Trophoblast cell (in vitro differentiated cells and primary cell): ENCODE measurements around the gene NELFE.
"Not testable (repeated sequence)": the region's sequence is repeated elsewhere in the genome, so short reads cannot be mapped to it uniquely, and the experiment has no call there.

ENCODE experiments used
- DNase-seq, 2 donors: peaks; one replicate each; pipeline ENCODE4 v3.0.0-alpha.2; 2016
- H2AFZ ChIP-seq: 2 replicates; pipeline ENCODE4 v1.6.1; 2013; ENCODE audit warnings: low read length, moderate library complexity, mild to moderate bottlenecking; ENCODE audit not compliant: insufficient read depth, poor library complexity
- H2AK5ac ChIP-seq: 2 replicates; pipeline ENCODE4 v1.6.1; 2013; ENCODE audit warnings: mild to moderate bottlenecking, low read length
- H2BK120ac ChIP-seq: 2 replicates; pipeline ENCODE4 v1.6.1; 2013; ENCODE audit warnings: low read length, mild to moderate bottlenecking, moderate library complexity; ENCODE audit not compliant: insufficient read depth, poor library complexity
- H2BK12ac ChIP-seq: 2 replicates; pipeline ENCODE4 v1.6.1; 2013; ENCODE audit warnings: mild to moderate bottlenecking, low read length, moderate library complexity
- H2BK5ac ChIP-seq: 2 replicates; pipeline ENCODE4 v1.6.1; 2013; ENCODE audit warnings: low read length, low read depth, moderate library complexity, mild to moderate bottlenecking; ENCODE audit not compliant: poor library complexity
- H3K14ac ChIP-seq: 2 replicates; pipeline ENCODE4 v1.6.1; 2013; ENCODE audit warnings: mild to moderate bottlenecking, low read length
- H3K18ac ChIP-seq: 2 replicates; pipeline ENCODE4 v1.6.1; 2013; ENCODE audit warnings: mild to moderate bottlenecking, low read length
- H3K23ac ChIP-seq: 2 replicates; pipeline ENCODE4 v1.6.1; 2013; ENCODE audit warnings: low read length
- H3K27ac ChIP-seq: 2 replicates; pipeline ENCODE4 v1.5.1; 2013; ENCODE audit warnings: low read depth, mild to moderate bottlenecking, inconsistent platforms, low read length, moderate library complexity
- H3K27me3 ChIP-seq: 2 replicates; pipeline ENCODE4 v1.6.1; 2013; ENCODE audit warnings: inconsistent platforms, mild to moderate bottlenecking, low read length, moderate library complexity; ENCODE audit not compliant: insufficient read depth
- H3K36me3 ChIP-seq, 2 experiments: 1 replicate in 1 of 2; 2 replicates in 1 of 2; pipeline ENCODE4 v1.6.1; 2013; ENCODE audit warnings: low read length in 2 of 2, mild to moderate bottlenecking in 2 of 2, moderate library complexity in 1 of 2; ENCODE audit not compliant: insufficient read depth in 2 of 2, control insufficient read depth in 1 of 2
- H3K4ac ChIP-seq: 2 replicates; pipeline ENCODE4 v1.6.1; 2013; ENCODE audit warnings: low read depth, mild to moderate bottlenecking, low read length, moderate library complexity
- H3K4me1 ChIP-seq, 2 experiments: 1 replicate in 1 of 2; 2 replicates in 1 of 2; pipeline ENCODE4 v1.6.1; 2013; ENCODE audit warnings: low read length in 2 of 2, mild to moderate bottlenecking in 2 of 2, moderate library complexity in 1 of 2; ENCODE audit not compliant: insufficient read depth in 2 of 2, control insufficient read depth in 1 of 2
- H3K4me2 ChIP-seq: 2 replicates; pipeline ENCODE4 v1.6.1; 2013; ENCODE audit warnings: inconsistent platforms, mild to moderate bottlenecking, low read length, moderate library complexity
- H3K4me3 ChIP-seq: 2 replicates; pipeline ENCODE4 v1.5.1; 2013; ENCODE audit warnings: mild to moderate bottlenecking, low read depth, low read length, inconsistent platforms
- H3K79me1 ChIP-seq: one replicate; pipeline ENCODE4 v1.6.1; 2013; ENCODE audit warnings: low read length
- H3K79me2 ChIP-seq: 2 replicates; pipeline ENCODE4 v1.6.1; 2013; ENCODE audit warnings: low read length, mild to moderate bottlenecking; ENCODE audit not compliant: control insufficient read depth, insufficient read depth, poor library complexity
- H3K9ac ChIP-seq: 2 replicates; pipeline ENCODE4 v1.6.1; 2013; ENCODE audit warnings: mild to moderate bottlenecking, low read length
- H3K9me3 ChIP-seq: 2 replicates; pipeline ENCODE4 v1.6.1; 2013; ENCODE audit warnings: low read depth, mild to moderate bottlenecking, control low read depth, inconsistent platforms, low read length; ENCODE audit not compliant: insufficient read depth
- H4K12ac ChIP-seq: 2 replicates; pipeline ENCODE4 v1.6.1; 2013; ENCODE audit warnings: low read depth, mild to moderate bottlenecking, low read length, moderate library complexity
- H4K8ac ChIP-seq: 2 replicates; pipeline ENCODE4 v1.6.1; 2013; ENCODE audit warnings: low read depth, mild to moderate bottlenecking, low read length, moderate library complexity
- H4K91ac ChIP-seq: one replicate; pipeline ENCODE4 v1.6.1; 2013; ENCODE audit warnings: low read depth, mild to moderate bottlenecking, low read length, moderate library complexity
- WGBS: extraction: QIAGEN DNeasy Blood & Tissue Kit; methylation state at CpG from one replicate; pipeline ENCODE4 v1.1.7; 2013; ENCODE audit warnings: missing lambda C conversion rate; ENCODE audit not compliant: insufficient read length, insufficient coverage; ENCODE audit errors: extremely low coverage; 5-methylcytosine and 5-hydroxymethylcytosine counted together

The NELFE gene

DNA sequence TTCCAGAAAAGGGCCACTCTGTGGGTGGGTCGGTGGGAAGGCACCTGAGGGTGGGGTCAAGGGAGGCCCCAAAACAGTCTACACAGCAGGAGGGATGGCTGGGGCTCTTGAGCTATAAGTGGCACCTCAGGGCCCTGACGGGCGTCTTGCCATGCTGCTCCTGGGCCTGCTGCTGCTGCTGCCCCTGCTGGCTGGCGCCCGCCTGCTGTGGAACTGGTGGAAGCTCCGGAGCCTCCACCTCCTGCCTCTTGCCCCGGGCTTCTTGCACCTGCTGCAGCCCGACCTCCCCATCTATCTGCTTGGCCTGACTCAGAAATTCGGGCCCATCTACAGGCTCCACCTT is 46.7 kb upstream of the NELFE start:
- not testable (repeated sequence) for DNase-seq, H3K9me3 ChIP-seq, H2AK5ac ChIP-seq, H3K27ac ChIP-seq, H4K8ac ChIP-seq, H3K36me3 ChIP-seq, H3K4me1 ChIP-seq, H2BK120ac ChIP-seq, H4K12ac ChIP-seq, H3K23ac ChIP-seq, H3K9ac ChIP-seq, H2BK12ac ChIP-seq, H3K79me1 ChIP-seq, H3K18ac ChIP-seq, H3K4ac ChIP-seq, H2BK5ac ChIP-seq, H3K14ac ChIP-seq, H2AFZ ChIP-seq, H3K4me3 ChIP-seq, H3K79me2 ChIP-seq, H3K4me2 ChIP-seq, H4K91ac ChIP-seq, H3K27me3 ChIP-seq
- no CpG with 5 or more reads among the region's 9 CpGs for WGBS

DNA sequence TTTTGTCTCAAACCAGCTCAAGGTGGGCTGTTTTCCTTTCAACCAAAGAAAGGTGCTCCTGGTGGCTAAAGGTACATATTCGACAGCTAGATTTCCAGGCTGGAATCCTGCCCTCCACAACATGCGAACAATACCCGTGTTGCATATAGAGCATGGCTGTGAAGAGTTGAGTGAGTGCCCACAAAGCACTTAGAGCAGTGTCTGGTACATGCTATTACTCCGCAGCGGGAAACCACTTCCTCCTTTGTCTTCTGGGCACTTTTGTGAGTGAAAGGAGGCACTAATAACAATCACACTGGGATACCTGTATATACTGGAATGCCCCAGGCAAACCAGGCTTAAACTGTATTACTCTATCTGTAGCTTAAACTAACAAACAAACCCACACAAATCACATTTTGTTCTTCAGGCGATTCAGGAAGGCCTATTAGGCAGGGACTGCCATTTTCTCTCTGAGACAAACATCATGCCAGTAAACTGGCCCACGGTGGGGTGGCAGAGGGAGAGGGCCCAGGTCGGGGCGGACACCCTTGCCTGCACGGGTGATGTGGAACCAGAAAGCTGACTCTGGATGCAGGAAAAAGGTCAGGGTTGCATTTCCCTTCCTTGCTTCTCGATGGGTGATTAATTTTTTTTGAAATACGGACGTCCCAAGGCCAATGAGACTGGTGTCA is 46.2 kb upstream of the NELFE start:
- H3K9ac ChIP-seq, H3K36me3 ChIP-seq, H3K4me1 ChIP-seq, DNase-seq, H3K14ac ChIP-seq, H3K79me2 ChIP-seq, H4K91ac ChIP-seq, H2AK5ac ChIP-seq, H3K27me3 ChIP-seq, H3K4ac ChIP-seq, H2BK120ac ChIP-seq, H3K79me1 ChIP-seq, H4K8ac ChIP-seq, H3K9me3 ChIP-seq, H3K27ac ChIP-seq, H2BK12ac ChIP-seq, H3K23ac ChIP-seq, H2BK5ac ChIP-seq, H3K4me3 ChIP-seq, H3K18ac ChIP-seq, H4K12ac ChIP-seq, H2AFZ ChIP-seq, H3K4me2 ChIP-seq: not testable (repeated sequence)
- no CpG with 5 or more reads among the region's 13 CpGs for WGBS

- H3K23ac ChIP-seq, H3K79me1 ChIP-seq, DNase-seq, H3K36me3 ChIP-seq, H3K27me3 ChIP-seq, H3K4ac ChIP-seq, H3K27ac ChIP-seq, H3K4me3 ChIP-seq, H2BK5ac ChIP-seq, H3K9ac ChIP-seq, H2AFZ ChIP-seq, H3K4me1 ChIP-seq, H3K18ac ChIP-seq, H3K79me2 ChIP-seq, H4K12ac ChIP-seq, H3K14ac ChIP-seq, H2AK5ac ChIP-seq, H4K91ac ChIP-seq, H2BK12ac ChIP-seq, H4K8ac ChIP-seq, H2BK120ac ChIP-seq, H3K4me2 ChIP-seq, H3K9me3 ChIP-seq: not testable (repeated sequence)
- WGBS = no CpG with 5 or more reads among the region's 4 CpGs
These were observed 45.6 kb upstream of the NELFE start for GRCh38 chr6:32004393-32004792.

- not testable (repeated sequence) for H3K14ac ChIP-seq, H3K27me3 ChIP-seq, H4K91ac ChIP-seq, H2AK5ac ChIP-seq, H2BK12ac ChIP-seq, H3K4ac ChIP-seq, H3K27ac ChIP-seq, H3K4me3 ChIP-seq, H3K36me3 ChIP-seq, DNase-seq, H2BK120ac ChIP-seq, H4K8ac ChIP-seq, H3K23ac ChIP-seq, H3K79me1 ChIP-seq, H3K9me3 ChIP-seq, H3K18ac ChIP-seq, H2AFZ ChIP-seq, H3K79me2 ChIP-seq, H3K4me1 ChIP-seq, H3K4me2 ChIP-seq, H2BK5ac ChIP-seq, H4K12ac ChIP-seq, H3K9ac ChIP-seq
- WGBS = no CpG with 5 or more reads among the region's 7 CpGs
These were observed 44.5 kb upstream of the NELFE start for GRCh38 chr6:32003301-32003700.
